ENCODE data around the gene GOLGA8J. TPM values are rescaled to one million over a fixed set of nuclear protein-coding genes. Genes with fewer than 3 reads are reported as not detected.
"Not testable (repeated sequence)": the region's sequence is repeated elsewhere in the genome, so short reads cannot be mapped to it uniquely, and the experiment has no call there.

Gene GOLGA8J
- total RNA-seq, 1 experiment from 2014 or later: not detected

GRCh38 chr15:30065025-30065801 is 17.5 kb upstream of the GOLGA8J start:
- in situ Hi-C loops (cut with HindIII; ENCODE audit: low sequenced_read_pairs): no loop called here
- DNase-seq (ENCODE audit: low spot score): no peak

GRCh38 chr15:30068326-30068725 is 14.4 kb upstream of the GOLGA8J start:
- in situ Hi-C loops (cut with HindIII; ENCODE audit: low sequenced_read_pairs): no loop called here
- no peak for DNase-seq (ENCODE audit: low spot score)

GRCh38 chr15:30072630-30073029 is 10.1 kb upstream of the GOLGA8J start:
- in situ Hi-C loops (cut with HindIII; ENCODE audit: low sequenced_read_pairs): no loop called here
- DNase-seq (ENCODE audit: low spot score): no peak

- no peak for DNase-seq (ENCODE audit: low spot score)
- in situ Hi-C loops (cut with HindIII; ENCODE audit: low sequenced_read_pairs): no loop called here
Observed at GRCh38 chr15:30073915-30074314, 8.8 kb upstream of the GOLGA8J start.

GRCh38 chr15:30080816-30081215 is 1.9 kb upstream of the GOLGA8J start:
- in situ Hi-C loops (cut with HindIII; ENCODE audit: low sequenced_read_pairs); DNase-seq (ENCODE audit: low spot score): not testable (repeated sequence)

GRCh38 chr15:30097827-30098226 is 15.1 kb downstream of the GOLGA8J start:
- DNase-seq (ENCODE audit: low spot score); in situ Hi-C loops (cut with HindIII; ENCODE audit: low sequenced_read_pairs): not testable (repeated sequence)

- in situ Hi-C loops (cut with HindIII; ENCODE audit: low sequenced_read_pairs); DNase-seq (ENCODE audit: low spot score): not testable (repeated sequence)
Observed at GRCh38 chr15:30102890-30103289, 20.1 kb downstream of the GOLGA8J start.

- in situ Hi-C loops (cut with HindIII; ENCODE audit: low sequenced_read_pairs); DNase-seq (ENCODE audit: low spot score): not testable (repeated sequence)
Observed at GRCh38 chr15:30103941-30104507, 21.3 kb downstream of the GOLGA8J start.

- DNase-seq (ENCODE audit: low spot score); in situ Hi-C loops (cut with HindIII; ENCODE audit: low sequenced_read_pairs): not testable (repeated sequence)
Observed at GRCh38 chr15:30110591-30110990, 27.8 kb downstream of the GOLGA8J start.

GRCh38 chr15:30130066-30130465 is 47.3 kb downstream of the GOLGA8J start:
- in situ Hi-C loops (cut with HindIII; ENCODE audit: low sequenced_read_pairs): not testable (repeated sequence)
- DNase-seq (ENCODE audit: low spot score): peak; percentile 0

GRCh38 chr15:30134751-30135150 is 52.0 kb downstream of the GOLGA8J start, which contains the start of gene GOLGA8T:
Gene GOLGA8T (plus strand): TSS chr15:30135051. CDS start chr15:30135149, 98 bp downstream.
- in situ Hi-C loops (cut with HindIII; ENCODE audit: low sequenced_read_pairs); DNase-seq (ENCODE audit: low spot score): not testable (repeated sequence)

Other genes with a start within 250 kb of the GOLGA8J start
- gene GOLGA8T, start 52.1 kb downstream of the GOLGA8J start, total RNA-seq (2014; rRNA removed; shearing (Covaris generic)): not detected in 2 replicates

All from G401 (cell line).